ENCODE data around the gene LFNG.

LFNG gene

DNA sequence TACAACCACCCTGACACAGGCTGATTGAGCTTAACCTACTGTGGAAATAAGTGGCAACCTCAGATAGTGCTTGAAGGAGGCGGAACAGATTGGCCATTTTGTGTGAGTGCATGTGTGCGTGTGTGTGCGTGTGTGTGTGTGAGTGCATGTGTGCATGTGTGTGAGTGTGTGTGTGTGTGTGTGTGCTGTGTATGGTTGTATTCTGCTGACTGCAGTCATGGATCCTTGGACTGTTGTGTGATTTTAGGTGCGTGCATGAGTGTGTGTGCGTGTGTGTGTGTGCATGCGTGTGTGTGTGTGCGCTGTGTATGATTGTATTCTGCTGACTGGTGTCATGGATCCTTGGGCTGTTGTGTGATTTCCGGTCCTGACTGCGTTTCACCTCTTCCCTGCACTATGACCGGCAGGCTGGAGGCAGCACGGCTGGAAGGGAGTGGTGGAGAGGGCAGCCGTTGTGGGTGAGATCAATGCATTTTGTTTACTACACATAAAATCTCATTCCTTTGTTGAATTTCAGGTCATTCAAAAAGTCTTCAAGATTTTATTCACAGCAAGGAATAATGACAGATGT, 45.5 kb downstream of the LFNG start:
- DNase-seq (ENCODE audit: low read depth): no peak
- H3K4me3 ChIP-seq (ENCODE audit: low read length): no peak overlapping the region
- TF ChIP-seq, protein P1, sequence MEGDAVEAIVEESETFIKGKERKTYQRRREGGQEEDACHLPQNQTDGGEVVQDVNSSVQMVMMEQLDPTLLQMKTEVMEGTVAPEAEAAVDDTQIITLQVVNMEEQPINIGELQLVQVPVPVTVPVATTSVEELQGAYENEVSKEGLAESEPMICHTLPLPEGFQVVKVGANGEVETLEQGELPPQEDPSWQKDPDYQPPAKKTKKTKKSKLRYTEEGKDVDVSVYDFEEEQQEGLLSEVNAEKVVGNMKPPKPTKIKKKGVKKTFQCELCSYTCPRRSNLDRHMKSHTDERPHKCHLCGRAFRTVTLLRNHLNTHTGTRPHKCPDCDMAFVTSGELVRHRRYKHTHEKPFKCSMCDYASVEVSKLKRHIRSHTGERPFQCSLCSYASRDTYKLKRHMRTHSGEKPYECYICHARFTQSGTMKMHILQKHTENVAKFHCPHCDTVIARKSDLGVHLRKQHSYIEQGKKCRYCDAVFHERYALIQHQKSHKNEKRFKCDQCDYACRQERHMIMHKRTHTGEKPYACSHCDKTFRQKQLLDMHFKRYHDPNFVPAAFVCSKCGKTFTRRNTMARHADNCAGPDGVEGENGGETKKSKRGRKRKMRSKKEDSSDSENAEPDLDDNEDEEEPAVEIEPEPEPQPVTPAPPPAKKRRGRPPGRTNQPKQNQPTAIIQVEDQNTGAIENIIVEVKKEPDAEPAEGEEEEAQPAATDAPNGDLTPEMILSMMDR (conservative IDR thresholded peaks at IDR 0.05; ENCODE audit: low read length): no peak

DNA sequence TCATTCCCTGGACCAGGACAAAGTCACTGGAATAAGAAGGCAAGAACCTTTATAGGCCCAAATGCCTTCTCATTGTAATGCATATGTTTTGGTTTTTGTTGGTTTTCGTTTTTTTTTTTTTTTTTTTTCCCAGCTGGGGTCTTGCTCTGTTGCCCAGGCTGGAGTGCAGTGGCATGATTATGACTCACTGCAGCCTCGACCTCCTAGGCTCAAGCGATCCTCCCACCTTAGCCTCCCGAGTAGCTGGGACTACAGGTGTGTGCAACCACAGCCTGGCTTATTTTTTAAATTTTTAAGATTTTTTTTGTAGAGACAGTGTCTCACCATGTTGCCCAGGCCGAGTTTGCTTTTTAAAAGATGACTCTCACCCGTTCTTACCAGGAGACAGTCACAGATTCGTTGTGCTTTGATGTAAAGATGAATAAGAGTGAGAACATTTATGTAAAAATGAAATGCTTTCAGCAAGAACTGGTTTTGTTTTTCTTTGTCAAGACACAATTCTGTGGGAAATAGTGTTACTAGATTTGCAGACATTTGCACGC, 46.8 kb downstream of the LFNG start:
- no peak overlapping the region for H3K4me3 ChIP-seq (ENCODE audit: low read length)

DNA sequence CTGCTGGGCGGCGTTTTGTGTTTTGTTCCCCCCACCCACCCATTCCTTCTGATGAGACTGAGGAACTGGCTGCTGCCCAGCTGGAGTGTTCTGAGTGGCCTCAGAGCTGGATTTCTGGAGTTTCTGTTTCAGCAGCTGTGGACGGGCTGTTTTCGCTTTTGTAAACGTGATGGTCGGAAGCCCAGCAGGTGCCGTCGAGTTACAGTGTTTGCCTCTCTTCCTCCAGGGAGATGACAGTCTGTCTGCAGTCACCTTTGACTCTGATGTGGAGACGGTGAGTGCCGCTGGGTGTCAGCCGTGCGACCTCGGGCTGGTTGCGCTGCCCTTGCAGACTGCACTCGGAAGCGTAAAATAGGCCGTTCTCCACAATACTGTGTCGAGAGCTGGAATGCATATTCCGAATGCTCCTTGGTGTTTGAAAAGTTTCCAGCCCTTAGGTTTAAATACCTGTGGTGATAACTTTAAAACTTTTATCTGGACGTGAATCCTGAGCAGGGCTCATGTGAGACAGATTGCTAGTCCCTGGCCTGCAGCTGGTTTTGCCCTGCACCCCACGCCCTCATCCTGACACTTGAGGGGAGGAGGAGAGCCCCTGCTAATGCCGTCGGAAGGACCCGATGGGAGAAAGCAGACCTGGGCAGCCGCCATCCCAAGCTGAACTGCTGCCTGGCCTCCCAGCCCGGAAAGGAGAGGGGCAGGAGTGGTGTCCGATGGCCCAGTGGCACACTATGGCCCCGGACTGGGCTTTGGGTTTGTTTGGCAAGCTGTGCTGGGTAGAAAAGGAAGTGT, 47.5 kb downstream of the LFNG start:
- TF ChIP-seq, protein P1 (conservative IDR thresholded peaks at IDR 0.05; ENCODE audit: low read length): no peak

More for the DNA sequence above, 46.8 kb downstream of the LFNG start:
- TF ChIP-seq, protein P1 (conservative IDR thresholded peaks at IDR 0.05; ENCODE audit: low read length): no peak
- no peak for DNase-seq (ENCODE audit: low read depth)

DNA sequence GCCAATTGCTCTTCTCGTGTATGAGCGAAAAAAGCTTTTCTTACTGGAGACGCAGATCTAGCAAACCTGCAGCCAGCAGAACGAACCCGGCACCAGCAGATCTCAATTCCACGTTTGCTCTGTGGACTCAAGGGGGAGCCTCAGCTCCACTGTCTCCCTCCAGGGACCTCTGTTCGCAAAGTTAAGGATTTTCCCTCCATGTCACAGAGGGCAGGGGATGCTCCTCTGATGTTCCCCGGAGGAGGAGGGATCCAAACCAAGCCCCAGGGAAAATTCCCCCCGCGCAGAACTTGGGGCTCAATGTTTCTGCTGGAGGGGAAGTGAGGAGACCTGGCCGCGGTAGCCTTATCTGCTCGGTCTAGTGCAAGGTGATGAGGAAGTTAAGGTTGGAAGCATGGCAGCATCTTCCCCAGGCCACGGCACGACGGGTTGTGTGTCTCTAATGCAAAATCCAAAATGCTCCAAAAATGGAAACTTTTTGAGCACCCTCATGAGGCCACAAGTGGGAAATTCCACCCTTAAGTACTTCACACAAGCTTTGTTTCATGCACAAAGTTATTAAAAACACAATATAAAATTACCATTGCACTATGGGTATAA, 48.2 kb downstream of the LFNG start:
- H3K4me3 ChIP-seq (ENCODE audit: low read length): no peak overlapping the region

More for the DNA sequence above, 47.5 kb downstream of the LFNG start:
- peak overlapping the region; percentile 16; the same call in 1 of the 2 replicates for H3K4me3 ChIP-seq (ENCODE audit: low read length)
- peak; percentile 9 for DNase-seq (ENCODE audit: low read depth)

DNA sequence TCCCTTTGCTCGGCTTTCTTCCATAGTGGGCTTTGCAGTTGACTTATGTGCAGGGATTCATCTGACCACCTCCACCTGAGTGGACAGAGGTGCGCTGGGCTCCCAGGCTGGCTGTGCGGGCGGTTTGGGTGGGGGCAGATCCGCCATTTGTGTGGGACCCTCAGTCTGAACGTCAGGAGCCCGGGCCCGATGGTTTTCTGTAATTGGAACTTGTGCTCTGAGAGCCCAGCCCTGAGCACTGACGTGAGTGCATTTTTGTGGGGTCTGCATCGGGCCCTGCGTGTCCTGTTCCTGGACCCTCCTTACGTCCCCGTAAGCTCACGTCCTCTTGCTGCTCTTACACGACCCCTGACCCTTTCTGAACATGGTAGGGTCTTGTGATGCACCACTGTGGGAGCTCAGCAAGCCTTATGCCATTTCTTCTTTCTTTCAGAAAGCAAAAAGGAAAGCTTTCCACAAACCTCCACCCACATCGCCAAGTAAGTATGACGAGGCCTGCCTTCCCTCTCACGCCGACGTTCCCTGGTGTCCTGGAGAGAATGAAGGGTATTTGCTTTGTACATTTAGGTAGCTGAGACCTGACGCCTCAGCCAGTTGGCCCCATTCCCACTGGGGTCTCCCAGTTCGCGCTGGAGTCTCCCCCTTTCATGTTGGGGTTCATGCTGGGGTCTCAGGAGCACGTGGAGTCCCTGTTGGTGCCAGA, 49.1 kb downstream of the LFNG start:
- DNase-seq (ENCODE audit: low read depth): no peak
- TF ChIP-seq, protein P1 (conservative IDR thresholded peaks at IDR 0.05; ENCODE audit: low read length): no peak
- H3K4me3 ChIP-seq (ENCODE audit: low read length): no peak overlapping the region

More for the DNA sequence above, 48.2 kb downstream of the LFNG start:
- TF ChIP-seq, protein P1 (conservative IDR thresholded peaks at IDR 0.05; ENCODE audit: low read length): peak; percentile 75
- peak; percentile 48 for DNase-seq (ENCODE audit: low read depth)

DNA sequence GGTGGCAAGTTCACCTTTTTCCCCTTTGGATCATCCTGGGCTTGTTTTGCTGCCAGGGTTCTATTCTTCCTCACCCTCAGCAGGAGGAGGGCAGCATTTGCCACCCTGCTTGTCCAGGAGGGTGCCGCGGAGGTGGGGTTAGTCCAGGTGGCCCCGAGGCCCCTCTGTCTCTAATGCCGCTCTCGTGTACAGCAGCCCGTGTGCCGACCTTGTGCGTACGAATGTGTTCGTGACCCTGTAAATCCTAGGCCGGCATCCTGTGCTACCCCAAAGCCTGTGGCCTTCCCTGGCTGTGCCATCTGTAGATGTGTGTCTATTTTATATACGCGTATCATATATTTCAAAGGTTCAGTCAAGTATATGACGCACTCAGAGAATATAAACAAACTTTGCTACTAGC, 49.8 kb downstream of the LFNG start:
- TF ChIP-seq, protein P1 (conservative IDR thresholded peaks at IDR 0.05; ENCODE audit: low read length): no peak
- DNase-seq (ENCODE audit: low read depth): no peak
- no peak overlapping the region for H3K4me3 ChIP-seq (ENCODE audit: low read length)

Data from AG10803 (cell line).